ENCODE data around the gene CCN2.
"Not testable (repeated sequence)": the region's sequence is repeated elsewhere in the genome, so short reads cannot be mapped to it uniquely, and the experiment has no call there.

Gene CCN2

DNA sequence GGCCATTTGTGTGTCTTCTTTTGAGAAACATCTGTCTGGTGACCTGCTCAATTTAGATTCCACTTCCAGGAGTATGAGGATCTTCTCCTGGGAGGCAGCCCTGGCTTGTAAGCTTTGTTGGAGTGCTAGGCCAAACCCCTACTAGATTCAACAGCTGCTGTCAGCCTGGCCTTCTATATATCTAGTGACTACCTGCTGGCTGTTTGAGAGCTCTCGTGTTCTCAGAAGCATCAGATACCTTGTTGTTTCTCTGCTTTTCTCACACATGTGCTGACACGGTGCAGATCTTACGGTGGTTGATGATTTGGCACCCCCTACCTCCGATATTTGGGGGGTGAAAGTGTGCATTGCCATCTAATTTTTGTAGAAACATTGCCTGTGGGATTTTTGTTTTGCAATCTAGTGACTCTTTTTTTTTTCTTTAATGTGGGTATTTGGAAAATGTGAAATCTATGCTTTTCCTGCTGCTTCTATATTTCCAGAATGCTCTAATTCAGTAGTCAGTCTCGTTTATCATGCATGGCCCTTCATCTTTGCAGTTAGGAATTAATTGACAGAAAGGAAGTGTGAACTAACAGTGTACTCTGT is 4.7 kb downstream of the CCN2 start:
- in situ Hi-C loops (cut with HindIII; ENCODE audit: low sequenced_read_pairs): no loop called here

DNA sequence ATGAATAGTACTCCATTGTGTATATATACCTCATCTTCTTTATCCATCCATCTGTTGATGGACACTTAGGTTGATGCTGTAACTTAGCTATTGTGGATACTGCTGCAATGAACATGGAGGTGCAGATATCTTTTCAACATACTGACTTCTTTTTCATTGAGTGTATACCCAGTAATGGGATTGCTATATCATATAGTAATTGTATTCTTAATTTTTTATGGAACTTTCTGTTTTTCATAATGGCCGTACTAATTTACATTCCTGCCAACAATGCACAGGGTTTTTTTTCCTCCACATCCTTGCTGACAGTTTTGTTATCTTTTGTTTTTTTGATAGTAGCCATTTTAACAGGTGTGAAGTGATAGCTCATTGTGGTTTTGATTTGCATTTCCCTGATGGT is 5.2 kb downstream of the CCN2 start:
- in situ Hi-C loops (cut with HindIII; ENCODE audit: low sequenced_read_pairs): no loop called here

DNA sequence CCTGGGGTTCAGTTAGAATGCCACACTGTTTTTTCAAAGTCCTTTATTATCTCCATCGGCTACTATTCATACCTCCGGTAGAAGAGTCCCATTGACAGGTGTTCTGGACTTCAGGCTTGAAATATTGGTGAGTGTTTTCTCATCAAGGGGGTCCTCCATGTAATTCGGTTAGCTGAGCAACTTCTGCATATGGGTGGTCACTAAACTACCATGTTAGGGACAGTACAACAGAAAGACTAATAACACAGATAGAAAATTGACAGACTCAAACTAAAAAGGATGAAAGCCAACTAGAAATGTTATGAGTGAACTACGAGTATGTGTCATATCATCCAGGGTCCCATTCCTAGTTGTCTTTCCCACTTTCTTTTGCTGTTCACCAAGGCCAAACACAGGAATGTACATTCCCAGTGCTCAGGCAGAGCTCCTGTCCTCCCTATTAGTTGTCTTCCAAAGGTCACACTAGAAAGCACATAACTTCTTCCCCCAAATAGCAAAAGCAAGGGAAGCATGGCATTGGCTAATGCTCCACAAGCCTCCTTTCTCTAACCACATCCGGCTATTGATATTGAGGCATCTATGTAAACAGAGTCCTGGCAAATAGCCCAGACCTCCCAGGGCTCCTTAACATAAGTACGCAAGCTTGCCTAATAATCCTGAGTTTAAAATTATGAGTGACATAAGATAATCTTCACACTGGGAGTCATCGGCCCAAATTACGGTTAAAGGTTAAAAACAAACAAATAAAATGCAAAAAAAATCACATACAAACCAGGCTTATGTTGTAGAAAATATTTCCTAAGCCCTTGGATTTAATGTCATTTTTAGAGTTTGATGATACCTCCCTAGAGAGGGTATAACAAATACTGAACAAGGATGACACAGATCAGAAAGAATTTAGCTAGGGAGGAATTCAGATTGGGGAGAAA is 13.2 kb downstream of the CCN2 start:
- in situ Hi-C loops (cut with HindIII; ENCODE audit: low sequenced_read_pairs): no loop called here

DNA sequence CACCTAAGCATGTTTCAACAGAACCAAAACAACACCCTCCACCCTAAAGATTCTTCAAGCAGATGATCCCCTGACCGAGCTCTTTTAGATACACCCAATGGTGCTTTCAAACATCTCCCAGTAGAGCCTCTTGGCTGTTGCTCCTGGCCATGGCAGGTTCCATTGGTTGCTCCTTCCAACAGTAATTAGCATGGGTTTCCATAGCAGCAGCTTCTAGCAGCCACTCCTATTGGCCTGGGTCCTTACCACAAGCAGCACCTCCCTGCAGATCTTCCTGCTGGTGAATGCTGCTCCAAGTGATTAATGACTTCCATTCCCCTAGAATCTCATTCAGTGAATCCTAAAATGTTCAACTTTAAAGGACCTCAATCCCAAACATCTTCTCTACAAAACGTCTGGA is 13.9 kb downstream of the CCN2 start:
- in situ Hi-C loops (cut with HindIII; ENCODE audit: low sequenced_read_pairs): no loop called here

GRCh38 chr6:131936156-131936555 is 15.0 kb downstream of the CCN2 start:
- in situ Hi-C loops (cut with HindIII; ENCODE audit: low sequenced_read_pairs): no loop called here

GRCh38 chr6:131931063-131931750 is 20.0 kb downstream of the CCN2 start:
- in situ Hi-C loops (cut with HindIII; ENCODE audit: low sequenced_read_pairs): no loop called here

DNA sequence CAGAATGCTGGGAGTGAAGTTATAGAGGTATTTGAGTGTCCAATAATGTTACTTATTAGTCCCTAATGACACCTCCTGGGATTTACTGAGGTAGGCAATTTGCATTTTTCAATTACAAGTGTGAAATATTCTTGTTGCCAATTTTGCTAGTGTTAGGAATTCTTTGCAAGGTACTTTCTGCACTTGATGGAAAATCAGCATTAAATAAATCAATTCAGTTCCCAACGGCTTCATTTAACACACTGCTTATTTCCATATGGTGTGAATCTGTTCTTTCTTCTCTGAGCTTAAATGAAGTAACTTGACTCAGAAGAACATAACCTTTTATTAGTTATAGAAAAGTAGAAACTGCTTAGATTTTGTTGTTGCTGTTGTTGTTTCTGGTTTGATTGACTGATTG is 21.2 kb downstream of the CCN2 start:
- in situ Hi-C loops (cut with HindIII; ENCODE audit: low sequenced_read_pairs): no loop called here

DNA sequence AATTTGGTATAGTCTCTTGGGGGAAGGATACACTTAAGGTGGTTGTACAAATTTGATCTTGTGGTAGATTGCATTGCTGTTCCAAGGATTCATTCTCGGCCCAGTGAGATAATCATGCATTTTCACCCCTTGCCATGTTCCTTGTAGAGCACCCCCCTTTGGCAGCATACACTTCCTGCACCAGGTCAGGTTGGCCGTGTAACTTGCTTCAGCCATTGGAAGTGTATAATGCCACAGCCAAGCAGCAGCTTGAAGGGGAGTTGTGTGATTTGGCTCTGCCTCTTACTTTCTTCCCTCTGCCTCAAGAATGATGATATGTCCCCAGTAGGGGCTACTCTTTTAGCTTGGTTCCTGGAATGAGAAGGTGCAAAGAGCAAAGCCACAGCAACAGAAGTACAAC is 21.9 kb downstream of the CCN2 start:
- in situ Hi-C loops (cut with HindIII; ENCODE audit: low sequenced_read_pairs): no loop called here

DNA sequence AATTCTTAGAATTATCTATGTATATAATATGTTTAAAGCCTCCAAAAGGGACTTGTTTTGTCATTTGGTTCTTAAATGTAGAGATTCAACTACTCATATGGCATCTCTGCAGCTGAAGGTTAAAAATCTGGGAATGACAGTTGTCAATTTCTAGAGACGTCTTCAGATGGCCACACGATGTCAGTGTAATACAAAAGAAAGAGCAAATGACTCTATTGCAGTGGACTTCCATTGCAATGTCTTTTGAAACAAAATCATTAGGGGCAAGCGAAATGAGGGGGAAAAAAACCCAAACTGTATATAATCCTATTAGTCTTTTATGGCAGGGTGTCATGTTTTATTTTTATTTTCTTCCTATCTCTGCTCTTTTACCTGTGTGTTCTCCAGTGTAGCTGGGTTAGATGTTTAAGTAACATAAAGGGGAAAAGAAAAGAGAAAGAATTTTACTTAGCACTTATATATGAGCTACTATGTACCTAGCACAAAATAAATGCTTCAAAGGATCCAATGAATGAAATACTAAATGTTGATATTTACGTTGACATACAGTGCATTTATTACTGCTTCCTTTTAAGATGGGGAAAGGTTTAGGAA is 26.2 kb downstream of the CCN2 start:
- in situ Hi-C loops (cut with HindIII; ENCODE audit: low sequenced_read_pairs): no loop called here

DNA sequence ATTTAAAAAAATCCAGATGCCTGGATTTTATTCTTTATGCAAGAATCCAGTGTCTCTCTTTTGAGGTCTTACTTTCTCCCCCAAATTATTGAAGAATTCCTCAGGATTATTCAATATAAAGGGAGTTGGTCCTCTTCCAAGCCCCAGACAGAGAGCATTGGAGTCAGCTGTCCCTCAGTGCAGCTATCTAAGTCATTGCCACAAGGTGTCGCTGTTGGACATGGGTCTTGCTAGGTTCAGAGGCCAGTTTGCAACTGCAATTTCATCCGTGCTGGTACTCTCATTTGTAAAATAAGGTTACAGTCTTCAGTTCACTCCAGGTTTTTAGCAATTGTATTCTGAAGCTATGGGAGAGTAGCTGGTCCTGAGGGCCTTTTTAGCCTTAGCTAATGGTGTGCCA is 27.8 kb downstream of the CCN2 start:
- in situ Hi-C loops (cut with HindIII; ENCODE audit: low sequenced_read_pairs): no loop called here

- in situ Hi-C loops (cut with HindIII; ENCODE audit: low sequenced_read_pairs): no loop called here
Measured at GRCh38 chr6:131920656-131921055, 30.5 kb downstream of the CCN2 start.

- in situ Hi-C loops (cut with HindIII; ENCODE audit: low sequenced_read_pairs): no loop called here
Measured at GRCh38 chr6:131918650-131919355, 32.4 kb downstream of the CCN2 start.

DNA sequence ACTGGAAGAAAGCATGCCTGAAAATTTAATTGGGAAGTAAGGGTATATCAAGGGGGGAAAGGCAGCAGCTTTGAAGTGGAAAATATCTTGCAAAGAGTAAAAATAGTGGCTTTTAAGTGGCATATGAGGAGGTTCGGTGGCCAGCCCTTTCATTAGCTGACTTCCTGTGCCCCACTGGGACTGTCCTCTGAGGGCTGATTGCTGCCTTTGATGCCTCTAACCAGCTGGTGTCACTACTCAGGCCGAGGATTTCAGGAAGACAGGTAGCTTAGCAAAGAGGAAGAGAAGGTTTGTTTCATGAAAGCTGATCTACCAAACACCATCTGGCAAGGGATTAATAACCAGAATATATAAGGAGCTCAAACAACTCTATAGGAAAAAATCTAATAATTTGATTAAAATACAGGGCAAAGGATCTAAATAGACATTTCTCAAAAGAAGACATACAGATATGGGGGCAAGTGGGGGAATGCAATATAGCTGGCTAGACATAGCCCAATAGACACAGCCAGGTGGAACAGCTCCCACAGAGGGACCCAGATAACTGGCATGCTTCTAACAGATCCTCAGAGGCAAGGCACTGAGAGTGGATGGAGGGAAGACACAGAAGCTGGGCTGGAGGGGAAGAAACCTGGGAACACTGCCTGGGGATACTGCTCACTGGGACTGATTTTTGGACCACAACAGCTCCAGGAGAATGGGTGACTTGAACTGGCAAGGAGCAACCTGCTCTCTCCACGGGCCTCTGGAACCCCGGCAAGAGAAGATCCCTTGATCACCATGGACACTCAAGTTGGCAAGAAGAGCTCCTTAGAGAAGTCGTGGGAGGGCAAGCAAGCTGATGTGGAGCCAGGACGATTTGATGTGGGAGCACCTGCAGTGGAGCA is 33.2 kb downstream of the CCN2 start:
- in situ Hi-C loops (cut with HindIII; ENCODE audit: low sequenced_read_pairs): no loop called here

DNA sequence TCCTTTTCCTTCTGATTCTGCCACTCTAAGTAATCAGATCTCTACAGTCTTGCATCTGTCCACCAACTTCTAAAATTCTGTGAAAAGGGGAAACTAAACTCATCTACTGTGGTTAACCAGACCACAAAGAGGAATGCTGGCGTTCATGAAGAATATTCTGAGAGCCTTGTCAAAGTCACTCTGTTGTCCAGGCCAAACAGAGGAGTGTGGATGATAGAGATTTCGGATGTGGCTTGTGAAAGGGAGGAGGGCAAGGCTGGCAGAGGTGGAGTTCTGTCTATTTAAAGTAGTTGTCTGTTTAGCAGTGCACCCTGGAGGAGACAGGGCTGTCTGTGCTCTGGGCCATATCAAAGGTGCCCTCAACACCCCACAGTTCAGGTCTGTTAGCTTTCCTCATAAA is 33.9 kb downstream of the CCN2 start:
- in situ Hi-C loops (cut with HindIII; ENCODE audit: low sequenced_read_pairs): no loop called here

GRCh38 chr6:131916847-131917246 is 34.3 kb downstream of the CCN2 start:
- in situ Hi-C loops (cut with HindIII; ENCODE audit: low sequenced_read_pairs): no loop called here

GRCh38 chr6:131916091-131916796 is 34.9 kb downstream of the CCN2 start:
- in situ Hi-C loops (cut with HindIII; ENCODE audit: low sequenced_read_pairs): not testable (repeated sequence)

DNA sequence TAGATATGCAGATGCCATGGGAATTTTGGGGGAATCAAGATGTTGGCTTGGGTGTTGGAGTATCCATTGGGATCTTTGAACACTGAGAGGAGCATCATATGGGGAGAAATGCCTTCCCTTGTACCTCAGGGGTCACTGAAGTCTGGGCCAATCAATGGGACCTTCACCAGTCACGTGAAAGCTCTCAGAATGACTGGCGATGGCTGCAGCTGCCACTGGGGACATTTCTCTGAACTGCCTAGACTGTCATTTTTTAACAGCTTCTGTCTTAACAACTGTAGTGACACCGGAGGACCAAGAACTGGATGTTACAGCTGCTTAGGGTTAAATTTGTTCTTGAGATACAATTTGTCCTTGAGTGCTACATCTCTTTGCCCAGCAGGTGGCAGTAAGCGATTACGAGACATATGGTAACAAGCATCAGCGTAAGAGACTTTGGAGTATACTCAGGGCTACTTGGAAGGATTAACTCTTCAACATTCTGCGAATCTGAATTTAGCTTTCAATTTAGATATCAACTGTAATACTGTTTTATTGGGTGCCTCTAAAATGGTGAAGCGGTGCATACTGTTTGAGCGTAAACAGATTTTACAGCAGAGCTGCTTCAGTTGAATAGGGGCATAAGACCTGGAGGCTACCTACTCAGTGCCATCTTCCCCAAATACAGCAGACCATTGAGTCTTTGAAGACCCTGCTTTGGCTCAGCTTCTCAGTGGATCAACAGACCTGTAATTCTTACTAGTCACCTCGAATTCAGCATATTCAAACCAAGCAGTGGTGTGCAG is 36.0 kb downstream of the CCN2 start:
- in situ Hi-C loops (cut with HindIII; ENCODE audit: low sequenced_read_pairs): no loop called here

DNA sequence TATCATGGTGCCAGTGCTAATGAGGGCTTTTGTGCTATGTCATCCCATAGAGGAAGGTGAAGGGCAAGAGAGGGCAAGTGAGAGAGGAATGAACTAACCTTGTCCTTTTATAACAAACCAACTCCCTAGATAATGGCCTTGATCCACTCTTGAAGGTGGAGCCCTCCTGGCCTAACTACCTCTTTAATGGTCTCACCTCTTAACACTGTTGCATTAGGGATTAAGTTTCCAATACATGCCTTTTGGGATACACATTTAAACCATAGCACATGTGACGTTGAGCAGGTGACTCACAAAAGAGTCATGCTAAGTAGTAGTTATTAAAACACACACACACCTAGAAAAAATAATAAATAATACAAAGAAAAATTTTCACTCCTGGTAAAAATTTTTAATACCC is 36.9 kb downstream of the CCN2 start:
- in situ Hi-C loops (cut with HindIII; ENCODE audit: low sequenced_read_pairs): no loop called here

DNA sequence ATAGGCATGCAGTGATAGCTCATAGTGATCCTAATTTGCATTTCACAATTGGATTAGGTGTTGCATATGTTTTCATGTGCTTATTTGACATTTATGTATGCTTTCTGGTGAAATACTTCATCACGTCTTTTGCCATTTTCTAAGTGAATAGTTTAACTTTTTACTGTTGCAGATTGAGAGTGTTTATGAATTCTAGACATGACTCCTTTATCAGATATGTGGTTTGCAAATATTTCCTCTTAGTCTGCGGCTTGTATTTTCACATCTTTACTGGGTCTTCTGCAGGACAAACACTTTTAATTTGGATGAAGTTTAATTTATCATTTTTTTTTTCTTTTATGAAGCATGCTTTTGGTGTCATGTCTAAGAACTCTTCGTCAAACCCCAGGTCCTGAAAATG is 39.2 kb downstream of the CCN2 start:
- in situ Hi-C loops (cut with HindIII; ENCODE audit: low sequenced_read_pairs): no loop called here
